ENCODE results near the gene RNFT2.
"Not testable (repeated sequence)": the region's sequence is repeated elsewhere in the genome, so short reads cannot be mapped to it uniquely, and the experiment has no call there.

Gene RNFT2

GRCh38 chr12:116792403-116792802, 54.3 kb downstream of the RNFT2 start:
- no peak for DNase-seq (ENCODE audit: low read depth in 3 of 3)

GRCh38 chr12:116794725-116795124, 56.6 kb downstream of the RNFT2 start:
- DNase-seq (ENCODE audit: low read depth in 3 of 3), result no peak

- no peak for DNase-seq (ENCODE audit: low read depth in 3 of 3)
Observed at GRCh38 chr12:116797885-116798284, 59.8 kb downstream of the RNFT2 start.

- no peak for DNase-seq (ENCODE audit: low read depth in 3 of 3)
Observed at GRCh38 chr12:116798719-116799118, 60.6 kb downstream of the RNFT2 start.

- DNase-seq (ENCODE audit: low read depth in 3 of 3), result no peak
Observed at GRCh38 chr12:116799955-116800354, 61.8 kb downstream of the RNFT2 start.

- no peak for DNase-seq (ENCODE audit: low read depth in 3 of 3)
Observed at GRCh38 chr12:116800918-116801317, 62.8 kb downstream of the RNFT2 start.

GRCh38 chr12:116802018-116802417, 63.9 kb downstream of the RNFT2 start:
- DNase-seq (ENCODE audit: low read depth in 3 of 3), result no peak

GRCh38 chr12:116803013-116803736, 65.1 kb downstream of the RNFT2 start:
- no peak for DNase-seq (ENCODE audit: low read depth in 3 of 3)

GRCh38 chr12:116804051-116804450, 65.9 kb downstream of the RNFT2 start:
- no peak for DNase-seq (ENCODE audit: low read depth in 3 of 3)

- DNase-seq (ENCODE audit: low read depth in 3 of 3), result no peak
Observed at GRCh38 chr12:116806845-116807440, 68.8 kb downstream of the RNFT2 start.

- DNase-seq (ENCODE audit: low read depth in 3 of 3), result no peak
Observed at GRCh38 chr12:116807546-116807945, 69.4 kb downstream of the RNFT2 start.

- no peak for DNase-seq (ENCODE audit: low read depth in 3 of 3)
Observed at GRCh38 chr12:116808113-116809105, 70.3 kb downstream of the RNFT2 start.

GRCh38 chr12:116812238-116812637, 74.1 kb downstream of the RNFT2 start:
- DNase-seq (ENCODE audit: low read depth in 3 of 3), result no peak

GRCh38 chr12:116813271-116814041, 75.3 kb downstream of the RNFT2 start:
- DNase-seq (ENCODE audit: low read depth in 3 of 3), result no peak

GRCh38 chr12:116814766-116815165, 76.7 kb downstream of the RNFT2 start:
- DNase-seq (ENCODE audit: low read depth in 3 of 3), result not testable (repeated sequence)

- no peak for DNase-seq (ENCODE audit: low read depth in 3 of 3)
Observed at GRCh38 chr12:116818341-116818856, 80.3 kb downstream of the RNFT2 start.

- DNase-seq (ENCODE audit: low read depth in 3 of 3), result peak; percentile 75 to 88 (median 80)
Observed at GRCh38 chr12:116818948-116819832, 81.1 kb downstream of the RNFT2 start.

- no peak for DNase-seq (ENCODE audit: low read depth in 3 of 3)
Observed at GRCh38 chr12:116820064-116820656, 82.0 kb downstream of the RNFT2 start.

- no peak for DNase-seq (ENCODE audit: low read depth in 3 of 3)
Observed at GRCh38 chr12:116821291-116821690, 83.2 kb downstream of the RNFT2 start.

- DNase-seq (ENCODE audit: low read depth in 3 of 3), result no peak
Observed at GRCh38 chr12:116827432-116827831, 89.3 kb downstream of the RNFT2 start.
